ENCODE data around the gene RHO.

DNA sequence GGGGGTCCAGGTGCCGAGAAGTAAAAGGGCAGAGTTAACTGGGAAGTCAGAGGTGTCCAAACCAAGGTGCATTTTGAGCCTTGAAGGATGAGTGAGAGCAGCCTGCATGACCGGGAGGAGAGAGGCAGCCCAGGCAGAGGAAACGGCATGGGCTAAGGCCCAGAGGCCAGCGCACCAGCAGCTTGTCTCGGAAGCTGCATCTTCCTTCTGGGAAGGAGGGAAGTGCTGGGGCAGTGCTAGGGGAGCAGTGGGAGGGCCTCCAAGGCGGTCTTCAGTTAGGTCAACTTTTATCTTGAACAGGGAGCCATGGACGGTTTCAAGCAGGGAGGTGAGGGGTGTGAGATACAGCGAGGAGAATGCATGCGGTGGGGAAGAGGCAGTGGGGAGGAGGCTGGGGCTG lies 15.6 kb downstream of the RHO start:
- TF ChIP-seq, protein P1, sequence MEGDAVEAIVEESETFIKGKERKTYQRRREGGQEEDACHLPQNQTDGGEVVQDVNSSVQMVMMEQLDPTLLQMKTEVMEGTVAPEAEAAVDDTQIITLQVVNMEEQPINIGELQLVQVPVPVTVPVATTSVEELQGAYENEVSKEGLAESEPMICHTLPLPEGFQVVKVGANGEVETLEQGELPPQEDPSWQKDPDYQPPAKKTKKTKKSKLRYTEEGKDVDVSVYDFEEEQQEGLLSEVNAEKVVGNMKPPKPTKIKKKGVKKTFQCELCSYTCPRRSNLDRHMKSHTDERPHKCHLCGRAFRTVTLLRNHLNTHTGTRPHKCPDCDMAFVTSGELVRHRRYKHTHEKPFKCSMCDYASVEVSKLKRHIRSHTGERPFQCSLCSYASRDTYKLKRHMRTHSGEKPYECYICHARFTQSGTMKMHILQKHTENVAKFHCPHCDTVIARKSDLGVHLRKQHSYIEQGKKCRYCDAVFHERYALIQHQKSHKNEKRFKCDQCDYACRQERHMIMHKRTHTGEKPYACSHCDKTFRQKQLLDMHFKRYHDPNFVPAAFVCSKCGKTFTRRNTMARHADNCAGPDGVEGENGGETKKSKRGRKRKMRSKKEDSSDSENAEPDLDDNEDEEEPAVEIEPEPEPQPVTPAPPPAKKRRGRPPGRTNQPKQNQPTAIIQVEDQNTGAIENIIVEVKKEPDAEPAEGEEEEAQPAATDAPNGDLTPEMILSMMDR (IDR thresholded peaks at IDR 0.05; ENCODE audit: borderline replicate concordance, extremely low read depth, low read length, poor library complexity, severe bottlenecking) = no peak
- TF ChIP-seq EZH2 (IDR thresholded peaks at IDR 0.05; ENCODE audit: borderline replicate concordance, low read depth, low read length, severe bottlenecking) = no peak
